NB4 (cell line): ENCODE measurements around the gene NDST1.

Experiments
- DNase-seq: peaks from one replicate; pipeline ENCODE4 v3.0.0; 2010; ENCODE audit warnings: low read depth
- H3K4me3 ChIP-seq: one replicate; pipeline ENCODE4 v1.5.1; 2011; ENCODE audit warnings: mild to moderate bottlenecking, low read depth, low read length, moderate library complexity
- CTCF ChIP-seq: IDR thresholded peaks from one replicate; pipeline ENCODE4 v1.5.1; 2012; ENCODE audit warnings: low read depth, low read length
- MAX ChIP-seq: IDR thresholded peaks from 2 replicates; pipeline ENCODE4 v1.6.1; 2011; ENCODE audit warnings: low read depth, low read length
- MYC ChIP-seq: IDR thresholded peaks from 2 replicates; pipeline ENCODE4 v1.6.1; 2011; ENCODE audit warnings: low read depth, low read length
- POLR2A ChIP-seq: IDR thresholded peaks from 2 replicates; pipeline ENCODE4 v1.6.1; 2011; ENCODE audit warnings: mild to moderate bottlenecking; ENCODE audit not compliant: insufficient read length; ENCODE audit errors: extremely low read depth

Gene NDST1

GRCh38 chr5:150522504-150523414 lies 14.8 kb downstream of the NDST1 start:
- no peak overlapping the region for H3K4me3 ChIP-seq
- no peak for DNase-seq
- TF ChIP-seq POLR2A (no peak), MYC (no peak), MAX (no peak), CTCF (no peak)

GRCh38 chr5:150523472-150524350 lies 15.8 kb downstream of the NDST1 start:
- no peak overlapping the region for H3K4me3 ChIP-seq
- peak; percentile 71 for TF ChIP-seq CTCF
- no peak for TF ChIP-seq POLR2A
- peak; percentile 72 for DNase-seq

DNA sequence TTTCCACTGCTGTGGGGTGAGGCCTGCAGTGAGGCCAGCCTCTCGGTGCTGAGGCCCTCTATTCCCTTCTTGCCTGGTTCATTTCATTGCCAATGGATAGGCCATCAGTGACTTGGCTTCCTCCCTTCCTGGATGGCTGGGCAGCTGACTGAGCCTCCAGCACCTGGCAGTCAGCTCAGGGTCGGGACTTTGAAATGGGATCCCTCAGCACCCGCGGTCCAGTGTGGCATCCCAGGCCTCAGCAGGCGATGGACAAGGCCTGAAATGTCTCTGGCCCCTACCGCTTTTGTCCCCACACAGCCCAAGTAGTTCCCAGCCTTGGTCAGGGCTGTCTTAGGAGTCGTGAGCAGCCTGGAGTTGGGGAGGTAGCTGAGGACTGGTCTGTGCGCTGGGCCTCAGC lies 17.2 kb downstream of the NDST1 start:
- no peak overlapping the region for H3K4me3 ChIP-seq

GRCh38 chr5:150525781-150526180 lies 17.9 kb downstream of the NDST1 start:
- no peak overlapping the region for H3K4me3 ChIP-seq

More for the DNA sequence above, 17.2 kb downstream of the NDST1 start:
- no peak for DNase-seq
- TF ChIP-seq MAX (no peak), CTCF (no peak), POLR2A (no peak), MYC (no peak)

GRCh38 chr5:150527038-150527437 lies 19.1 kb downstream of the NDST1 start:
- H3K4me3 ChIP-seq, result no peak overlapping the region
- TF ChIP-seq MAX, result no peak
- no peak for TF ChIP-seq CTCF
- TF ChIP-seq MYC, result no peak
- TF ChIP-seq POLR2A, result no peak
- DNase-seq, result no peak

More at GRCh38 chr5:150525781-150526180, 17.9 kb downstream of the NDST1 start:
- no peak for TF ChIP-seq POLR2A
- TF ChIP-seq MYC, result no peak
- no peak for TF ChIP-seq MAX
- TF ChIP-seq CTCF, result no peak
- DNase-seq, result no peak
